HG03565 (cell line): ENCODE data around the gene FOXO6.
A peak's percentile ranks its signal among the peaks of the same experiment; 100 is the strongest.

Source experiments
- ATAC-seq: cut with Tn5 transposase; IDR thresholded peaks from one replicate; pipeline ENCODE4 v1.9.1; 2021; ENCODE audit warnings: mild to moderate bottlenecking, moderate library complexity; ENCODE audit not compliant: unreplicated experiment

The FOXO6 gene

DNA sequence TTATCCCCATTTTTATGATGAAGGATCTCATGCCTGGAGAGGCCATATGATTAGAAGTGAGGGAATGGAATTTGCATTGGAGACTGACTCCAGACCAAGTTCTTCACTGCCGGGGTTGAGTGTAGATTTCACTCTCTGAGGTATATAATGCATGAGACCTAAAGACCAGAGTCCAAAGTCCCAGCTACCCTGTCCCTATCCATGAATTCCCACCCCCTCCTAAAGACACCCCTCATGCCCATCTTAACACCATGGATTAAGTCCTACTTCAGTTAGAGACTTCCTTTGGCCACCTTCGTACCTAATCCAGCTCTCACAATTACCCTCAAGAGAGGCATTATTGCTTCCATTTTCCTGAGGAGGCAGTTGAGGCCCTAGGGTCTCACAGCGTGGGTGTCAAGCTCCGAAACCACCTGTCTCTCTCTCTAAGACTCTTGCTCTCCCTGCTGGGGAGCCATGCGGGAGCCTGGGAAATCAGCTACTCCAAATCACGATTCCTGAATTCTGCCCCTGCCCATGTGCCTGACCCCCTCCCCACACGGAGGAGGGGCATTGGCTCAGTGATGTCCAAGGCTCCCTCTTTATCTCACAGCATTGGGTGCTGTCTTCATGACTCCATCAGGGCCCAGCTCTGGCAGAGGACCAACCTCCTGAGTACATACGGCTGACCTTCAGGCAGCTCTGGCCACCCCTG, 11.7 kb upstream of the FOXO6 start:
- no peak for ATAC-seq

DNA sequence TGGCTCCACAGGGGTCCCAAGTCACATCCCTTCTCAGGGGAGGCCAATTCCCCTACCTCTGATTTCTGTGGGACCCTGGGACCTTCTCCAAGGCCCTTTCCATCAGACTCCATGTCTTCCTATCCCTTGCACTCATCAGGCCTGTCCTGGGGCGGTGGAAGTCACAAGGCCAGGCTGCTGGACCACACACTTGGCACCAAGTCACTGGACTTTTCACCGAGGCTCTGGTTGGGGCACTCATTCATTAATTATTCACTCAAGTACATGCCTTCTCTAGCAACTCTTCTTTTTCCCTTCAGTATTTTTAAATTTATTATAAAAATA, 11.2 kb upstream of the FOXO6 start:
- ATAC-seq: no peak

DNA sequence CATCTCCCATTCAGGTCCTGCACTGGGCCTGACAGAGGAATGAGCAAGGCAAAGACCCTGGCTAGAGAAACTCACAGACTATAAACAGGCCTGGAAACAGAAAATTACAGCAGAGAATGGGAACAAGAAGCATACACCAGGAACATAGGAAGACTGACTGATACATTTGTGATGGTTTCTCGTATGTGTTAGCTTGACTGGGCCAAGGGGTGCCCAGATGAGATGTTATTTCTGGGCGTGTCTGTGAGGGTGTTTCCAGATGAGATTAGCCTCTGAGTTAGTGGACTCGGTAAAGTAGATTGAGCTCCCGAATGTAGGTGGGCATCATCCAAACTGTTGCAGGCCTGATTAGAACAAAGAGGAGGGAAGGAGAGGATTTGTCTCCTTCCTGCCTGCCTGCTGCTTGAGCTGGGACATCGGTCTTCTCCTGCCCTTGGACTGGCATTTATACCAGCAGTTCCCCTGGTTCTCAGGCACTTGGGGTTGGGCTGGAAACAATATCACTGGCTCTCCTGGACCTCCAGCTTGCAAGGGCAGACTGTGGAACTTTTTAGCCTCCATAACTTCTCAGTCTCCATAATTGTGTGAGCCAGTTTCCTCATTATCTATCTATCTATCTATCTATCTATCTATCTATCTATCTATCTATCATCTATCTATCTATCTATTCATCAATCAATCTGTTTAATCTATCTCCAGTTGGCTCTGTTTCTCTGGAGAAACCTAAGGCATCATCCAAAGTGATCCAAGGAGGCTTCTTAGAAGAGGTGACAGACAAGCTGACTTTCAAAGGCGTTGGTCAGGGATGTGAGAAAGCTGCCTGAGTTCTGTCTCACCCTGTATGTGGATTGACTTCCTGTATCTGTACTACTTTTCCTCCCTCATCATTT, 9.7 kb upstream of the FOXO6 start:
- no peak for ATAC-seq

DNA sequence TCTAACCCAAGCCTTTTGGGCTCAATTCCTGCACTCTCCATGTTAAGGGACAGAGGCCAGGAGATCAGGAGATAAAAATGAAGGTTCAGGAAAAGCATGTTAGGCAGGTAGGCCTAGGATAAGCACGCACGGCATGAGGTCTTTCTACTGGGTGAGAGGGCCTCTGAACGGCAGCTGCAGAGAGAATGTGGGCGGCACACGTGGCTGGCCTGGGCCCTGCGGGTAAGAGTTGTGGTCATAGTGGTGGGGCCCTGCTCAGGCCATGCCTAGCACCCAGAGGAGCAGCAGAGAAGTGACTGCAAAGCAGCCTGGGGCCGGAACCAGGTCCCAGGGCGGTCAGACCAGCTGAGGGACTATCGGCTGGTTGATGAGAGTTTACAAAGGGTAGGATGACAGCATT, 7.5 kb upstream of the FOXO6 start:
- ATAC-seq: peak; percentile 75

DNA sequence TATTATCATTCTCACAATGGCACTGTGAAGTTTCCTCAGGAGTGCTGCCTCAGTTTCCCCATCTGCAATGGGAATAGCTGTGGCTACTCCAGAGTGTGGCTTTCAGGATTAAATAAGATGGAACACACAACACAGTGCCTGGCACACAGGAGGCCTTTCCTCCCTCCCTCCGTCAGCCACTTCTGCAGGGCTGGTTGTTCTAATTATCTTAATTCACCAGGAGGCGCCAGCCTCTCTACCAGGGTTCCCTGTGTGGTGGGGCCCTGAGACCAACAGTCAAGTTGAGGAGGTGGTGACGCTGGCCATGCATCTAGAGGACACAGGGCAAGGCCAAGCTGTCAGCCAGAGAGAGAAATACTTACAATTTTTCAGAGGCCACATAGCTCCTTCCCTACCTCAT, 6.3 kb upstream of the FOXO6 start:
- no peak for ATAC-seq

DNA sequence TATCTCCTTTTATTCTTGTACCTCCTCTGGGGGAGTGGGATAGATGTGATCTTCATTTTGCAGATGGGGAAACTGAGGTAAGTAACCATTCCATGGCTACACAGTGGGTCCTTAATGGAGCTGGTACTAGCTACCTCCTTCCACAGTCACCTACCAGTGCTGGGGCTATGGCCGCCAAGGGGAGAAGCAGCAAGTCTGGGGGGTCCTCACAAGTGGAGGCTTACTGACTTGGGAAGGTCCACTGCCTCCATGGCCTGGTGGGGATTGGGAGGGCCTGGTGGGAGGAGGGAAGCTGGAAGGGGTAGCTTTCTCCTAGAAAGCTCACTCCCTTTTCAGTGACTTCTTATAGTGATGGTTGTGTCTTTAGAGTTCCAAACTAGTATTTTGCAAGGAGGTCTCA, 5.9 kb upstream of the FOXO6 start:
- ATAC-seq: no peak

DNA sequence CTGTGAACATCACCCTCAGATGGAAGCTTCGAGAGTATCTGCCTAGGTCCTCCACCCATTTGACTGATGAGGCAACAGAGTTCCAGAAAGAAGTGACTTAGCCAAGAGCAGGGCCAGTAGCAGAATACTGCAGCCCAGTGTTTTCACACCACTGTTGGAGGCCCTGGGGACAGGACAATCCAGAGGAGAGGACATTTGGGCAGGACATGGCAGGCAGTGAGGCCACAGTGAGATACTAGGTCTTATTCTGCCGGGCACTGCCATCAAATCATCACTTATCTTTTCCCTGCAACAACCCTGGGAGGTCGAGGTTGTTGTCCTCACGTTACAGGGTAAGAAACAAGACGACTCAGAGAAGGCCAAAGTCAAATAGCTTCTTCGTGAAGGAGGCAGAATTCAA, 5.5 kb upstream of the FOXO6 start:
- no peak for ATAC-seq

DNA sequence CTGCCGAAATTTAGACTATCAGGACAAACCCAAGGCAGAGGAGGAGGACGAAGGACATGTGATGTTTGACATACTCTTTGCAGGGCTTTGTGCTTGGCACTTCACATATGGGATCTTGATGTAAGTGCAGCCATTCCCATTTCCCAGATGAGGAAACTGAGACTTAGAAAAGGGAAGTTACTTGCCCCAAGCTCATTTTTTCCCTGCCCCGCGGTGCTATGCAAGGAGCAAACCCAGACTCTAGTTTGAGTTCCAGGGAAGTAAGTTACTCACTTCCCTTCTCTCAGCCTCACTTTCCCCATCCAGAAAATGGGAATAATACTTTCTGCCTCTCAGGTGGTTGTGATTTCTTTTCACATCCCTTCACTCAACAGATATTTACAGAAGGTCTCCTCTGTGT, 4.5 kb upstream of the FOXO6 start:
- no peak for ATAC-seq

DNA sequence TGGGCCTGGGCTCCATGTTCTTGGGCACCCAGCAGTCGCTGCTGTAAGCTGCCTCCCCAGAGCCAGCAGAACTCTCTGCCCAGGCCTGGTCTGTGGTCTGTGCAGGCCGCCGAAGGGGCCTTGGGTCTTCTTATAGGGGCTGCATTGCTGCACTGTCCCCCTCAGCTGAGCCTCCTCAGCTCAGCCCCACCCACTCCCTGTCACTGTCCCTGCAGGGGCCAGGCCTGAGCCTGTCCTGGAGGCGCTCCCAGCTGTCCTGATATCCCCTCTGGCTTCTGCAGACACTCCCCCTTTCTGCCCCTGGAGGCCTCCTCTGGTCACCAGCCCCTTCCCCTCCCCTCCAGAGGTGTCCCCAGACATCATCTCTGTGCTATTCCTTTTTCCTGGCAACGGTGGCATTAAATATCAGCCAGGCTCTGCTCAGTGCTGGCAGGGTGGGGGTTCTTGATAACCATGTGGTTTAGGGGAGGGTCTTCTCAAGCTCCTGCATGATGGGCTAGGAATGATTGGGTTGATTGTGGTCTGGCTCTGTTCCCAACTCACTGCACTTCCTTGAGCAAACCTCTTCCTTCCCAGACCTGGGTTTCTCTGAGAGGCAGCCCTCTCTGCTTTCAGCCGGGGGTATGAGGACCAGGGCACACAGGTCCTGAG, 3.7 kb upstream of the FOXO6 start:
- no peak for ATAC-seq

DNA sequence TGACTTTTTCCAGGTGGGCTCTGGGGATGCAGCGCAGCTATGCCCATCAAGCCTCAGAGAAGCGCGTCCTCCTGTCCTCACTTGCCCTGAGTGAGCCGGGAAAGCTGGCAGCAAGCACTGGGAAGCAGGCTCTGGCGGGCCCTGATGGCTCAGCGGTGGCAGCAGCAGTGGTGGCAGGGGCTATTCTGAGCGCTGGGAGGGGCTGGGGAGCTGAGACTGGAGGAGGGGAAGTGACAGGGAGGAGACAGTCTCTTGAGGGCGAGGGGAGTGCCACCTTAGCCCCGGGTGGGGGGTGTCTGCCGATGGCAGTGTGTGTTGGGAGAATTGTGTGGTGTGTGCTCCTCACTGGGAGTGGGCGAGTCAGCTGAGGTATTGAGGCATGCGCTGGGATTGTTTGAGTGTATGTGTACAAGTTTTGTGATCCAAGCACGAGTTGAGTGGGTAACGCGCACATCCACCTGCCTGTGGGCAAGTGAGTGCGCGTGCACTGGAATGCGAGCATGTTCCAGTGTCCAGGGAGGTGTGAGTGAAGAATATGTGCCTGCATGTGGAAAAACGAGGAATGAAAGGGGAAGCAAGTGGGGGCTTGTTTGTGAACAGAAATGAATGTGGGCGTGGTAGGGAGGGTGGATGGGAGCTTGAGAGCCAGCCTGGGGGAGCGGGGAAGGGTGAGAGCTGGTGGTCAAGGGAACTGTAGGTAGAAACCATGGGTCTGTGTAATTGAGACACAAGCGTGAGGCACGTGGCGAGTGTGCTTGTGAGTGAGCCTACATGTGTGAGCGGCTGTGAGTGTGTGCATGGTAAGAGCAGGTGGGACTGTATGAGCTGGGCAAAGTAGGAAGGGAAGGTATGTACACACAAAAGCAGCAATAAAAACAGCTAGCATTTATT, 2.9 kb upstream of the FOXO6 start:
- no peak for ATAC-seq

DNA sequence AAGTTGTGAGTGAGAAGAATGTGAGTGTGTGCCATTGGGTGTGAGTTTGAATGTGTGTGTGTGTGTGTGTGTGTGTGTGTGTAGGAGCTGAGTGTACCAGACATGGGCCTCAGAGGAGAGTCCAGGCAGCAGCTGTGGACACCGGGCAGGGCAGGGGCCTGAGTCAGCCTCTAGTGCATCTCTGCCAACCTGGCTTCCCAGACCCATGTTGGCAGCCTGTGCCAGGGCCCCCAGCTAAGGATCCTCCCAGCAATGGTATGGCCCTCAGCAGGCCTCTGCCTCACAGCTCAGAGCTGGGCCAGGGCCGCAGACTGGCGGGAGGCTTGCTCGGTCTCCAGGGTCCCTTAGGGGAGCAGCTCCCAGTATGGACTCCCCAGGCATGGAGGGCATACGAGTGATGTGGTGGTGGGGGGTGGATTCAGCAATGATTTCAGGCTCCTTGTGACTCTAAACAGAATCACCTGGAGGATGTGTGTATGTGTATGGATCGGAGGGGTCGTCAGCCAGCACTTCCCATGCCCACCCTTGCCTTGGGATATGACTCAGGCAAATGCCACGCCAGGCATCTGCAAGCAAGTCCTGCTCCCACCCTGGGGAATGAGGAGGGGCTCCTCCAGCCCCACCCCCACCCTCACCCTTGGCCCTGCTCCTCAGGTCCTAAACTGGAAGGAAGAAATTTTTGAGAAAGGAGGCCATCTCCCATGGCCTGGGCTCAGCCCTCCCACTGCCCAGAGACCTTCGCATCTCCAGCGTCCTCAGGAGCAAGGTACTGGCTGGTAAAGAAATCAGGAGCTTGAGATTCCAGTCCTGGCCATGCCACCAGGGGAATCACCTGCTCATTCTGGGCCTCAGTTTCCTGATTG, 1.8 kb upstream of the FOXO6 start:
- no peak for ATAC-seq

DNA sequence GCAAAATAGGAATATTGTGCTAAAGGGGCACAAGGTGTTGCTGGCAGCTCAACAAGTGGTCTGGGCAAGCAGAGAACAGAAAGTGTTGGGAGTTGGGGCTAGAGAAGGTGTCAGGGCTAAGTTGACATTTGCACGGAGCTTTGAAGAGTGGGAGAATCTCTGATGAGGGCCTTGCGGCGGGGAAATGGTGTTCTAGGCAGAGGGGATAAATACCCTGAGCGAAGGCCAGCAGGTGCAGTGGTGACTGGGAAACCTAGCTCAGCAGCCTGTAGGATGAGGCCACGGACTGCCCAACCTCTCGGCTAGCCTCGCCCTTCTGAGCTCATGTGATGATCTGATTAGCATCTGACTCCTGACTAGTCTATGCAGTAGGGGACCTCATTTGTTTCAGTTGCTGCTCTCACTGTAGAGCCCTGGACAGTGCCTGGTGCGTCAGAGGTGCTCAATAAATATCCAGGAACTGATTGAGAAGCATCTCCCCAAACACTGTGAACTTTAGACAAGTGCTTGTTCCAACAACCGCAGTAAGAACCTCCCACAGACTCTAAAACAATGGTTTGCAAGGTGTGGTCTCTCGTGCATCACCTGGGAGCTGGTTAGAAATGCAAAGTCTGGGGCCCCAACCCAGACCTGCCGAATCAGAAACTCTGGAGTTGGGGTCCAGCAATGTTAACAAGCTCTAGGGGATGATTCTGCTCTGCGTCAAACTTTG, 1.0 kb upstream of the FOXO6 start:
- no peak for ATAC-seq

DNA sequence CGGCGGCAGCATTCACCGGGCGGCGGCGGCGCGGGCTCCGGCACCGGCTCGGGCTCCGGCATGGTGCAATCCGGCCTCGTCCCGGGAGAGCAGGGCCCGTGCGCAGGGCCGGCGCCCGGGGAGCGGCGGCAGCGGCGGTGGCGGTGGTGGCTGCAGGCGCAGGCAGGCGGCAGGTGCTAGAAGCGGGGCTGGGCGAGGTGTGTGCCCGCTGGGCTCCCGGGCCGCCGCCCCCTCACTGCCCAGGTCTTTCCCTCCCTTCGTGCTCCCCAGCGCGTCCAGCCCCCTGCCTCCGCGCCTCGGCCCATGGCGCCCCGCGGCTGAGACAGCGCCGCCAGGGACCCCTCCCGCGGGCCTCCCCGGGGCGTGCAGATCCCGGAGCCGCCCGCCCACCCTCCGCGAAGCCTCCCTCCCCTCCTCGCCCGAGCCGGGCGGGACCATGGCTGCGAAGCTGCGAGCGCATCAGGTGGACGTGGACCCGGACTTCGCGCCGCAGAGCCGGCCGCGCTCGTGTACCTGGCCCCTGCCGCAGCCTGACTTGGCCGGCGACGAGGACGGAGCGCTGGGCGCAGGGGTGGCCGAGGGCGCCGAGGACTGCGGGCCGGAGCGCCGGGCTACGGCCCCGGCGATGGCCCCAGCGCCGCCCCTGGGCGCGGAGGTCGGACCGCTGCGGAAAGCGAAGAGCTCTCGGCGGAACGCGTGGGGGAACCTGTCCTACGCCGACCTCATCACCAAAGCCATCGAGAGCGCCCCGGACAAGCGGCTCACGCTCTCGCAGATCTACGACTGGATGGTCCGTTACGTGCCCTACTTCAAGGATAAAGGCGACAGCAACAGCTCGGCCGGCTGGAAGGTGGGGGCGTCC, 492 bp downstream of the FOXO6 start:
- ATAC-seq: no peak

DNA sequence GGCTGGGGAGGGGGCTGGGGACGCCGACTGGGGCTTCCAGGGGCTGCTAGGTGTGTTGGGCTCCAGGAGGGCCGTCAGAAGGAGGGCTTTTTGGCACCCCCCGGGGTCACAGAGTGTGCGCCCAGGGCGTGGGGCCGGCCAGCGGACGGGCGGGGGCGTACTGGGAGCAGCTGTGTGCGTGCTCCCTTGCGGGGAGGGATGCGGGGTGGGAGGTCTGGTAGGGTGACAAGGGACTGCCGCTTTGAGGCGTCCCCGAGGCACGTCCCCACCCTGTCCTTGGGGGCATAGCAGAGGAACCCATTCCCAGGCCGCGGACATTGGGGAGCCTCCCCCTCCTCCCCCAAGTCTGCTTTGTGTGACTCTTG, 1.1 kb downstream of the FOXO6 start:
- no peak for ATAC-seq

DNA sequence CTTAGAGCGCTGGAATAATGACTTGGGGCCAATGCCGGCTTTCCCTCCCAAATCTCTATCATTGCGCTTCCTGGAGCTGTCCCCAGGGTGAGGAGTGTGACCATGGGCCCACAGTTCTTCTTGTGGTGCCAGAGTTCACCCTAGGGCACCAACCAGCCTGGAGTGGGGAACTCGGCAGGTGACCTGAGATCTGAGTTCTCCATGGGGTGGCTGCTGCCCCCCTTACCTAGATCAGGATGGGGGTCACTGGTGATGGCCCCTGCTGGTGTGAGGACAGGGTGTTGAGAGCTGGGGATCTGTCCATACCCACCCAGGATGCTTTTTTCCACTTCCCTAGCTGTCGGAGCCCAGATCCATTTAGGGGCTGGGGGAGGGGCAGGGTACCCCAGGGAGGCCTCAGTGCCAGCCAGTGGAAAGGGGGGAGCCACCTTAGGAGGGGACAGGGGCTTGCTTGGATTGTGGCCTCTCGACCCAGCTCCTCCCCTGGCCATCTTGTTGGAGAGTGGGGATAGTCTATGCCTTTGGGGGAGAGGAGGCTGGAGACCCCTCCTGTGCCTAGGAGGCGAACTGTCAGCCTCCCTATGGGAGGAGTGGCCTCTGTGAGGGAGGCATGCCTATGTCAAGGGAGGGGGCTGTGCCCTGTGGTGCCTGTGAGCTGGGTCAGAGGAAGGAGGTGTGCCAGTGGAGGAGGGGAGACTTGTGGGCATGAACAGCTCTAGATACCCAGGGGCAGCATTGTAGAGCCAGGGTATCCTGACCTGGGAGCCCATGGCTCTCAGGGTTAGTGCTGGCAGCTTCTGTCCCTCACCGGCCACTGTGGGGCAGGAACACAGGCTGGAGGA, 1.7 kb downstream of the FOXO6 start:
- no peak for ATAC-seq

DNA sequence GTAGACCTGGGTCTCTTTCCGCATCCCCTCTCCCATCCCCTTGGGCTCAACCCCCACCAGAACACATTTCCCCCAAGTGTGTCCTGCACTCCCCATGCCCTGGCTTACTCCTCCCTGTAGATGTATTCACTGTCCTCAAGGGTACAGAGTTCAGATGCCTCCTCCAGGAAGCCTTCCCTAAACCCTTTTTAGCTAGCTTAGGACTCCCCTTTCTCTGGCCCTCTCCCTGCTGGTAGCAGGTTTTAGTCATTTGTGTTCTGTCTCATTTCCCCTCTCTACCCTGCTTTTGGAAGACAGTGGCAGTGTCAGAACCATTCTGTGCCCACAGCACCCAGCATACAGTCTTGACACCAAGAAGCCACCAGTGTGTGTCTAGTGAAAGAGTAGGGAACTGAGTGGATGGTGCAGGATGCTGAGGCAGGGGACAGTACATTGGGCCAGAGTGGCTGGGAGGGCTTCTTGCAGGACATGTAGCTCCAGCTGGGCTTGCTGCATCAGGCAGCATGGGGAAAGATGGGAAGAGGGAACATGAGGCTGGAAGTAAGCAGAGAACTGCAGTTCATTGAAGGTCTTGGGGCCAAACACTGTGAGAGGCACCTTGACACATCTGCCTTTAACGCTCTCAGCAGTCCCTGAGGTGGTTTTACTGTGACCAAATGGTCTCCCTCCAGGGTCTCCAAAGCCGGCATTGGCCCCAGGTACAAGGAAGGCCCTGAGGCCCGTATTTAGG, 2.5 kb downstream of the FOXO6 start:
- ATAC-seq: no peak
